Liver (tissue), 3 donors: ENCODE measurements around the gene FREM2.

Experiments used
- ATF3 ChIP-seq: IDR thresholded peaks from 2 replicates; pipeline ENCODE4 v1.6.1; 2016; ENCODE audit warnings: antibody characterized with exemption
- CTCF ChIP-seq: fragments of 150-350 bp; IDR thresholded peaks from 2 replicates; pipeline ENCODE4 v1.5.1; 2017; ENCODE audit warnings: improper control_type of control experiment, low read depth, low read length; ENCODE audit not compliant: missing input control
- EGR1 ChIP-seq, 2 donors: IDR thresholded peaks; 2 replicates each; pipeline ENCODE4 v1.6.1; 2016 to 2018; ENCODE audit warnings: antibody characterized with exemption in 2 of 2, low read depth in 2 of 2
- FOXA1 ChIP-seq: IDR thresholded peaks from 2 replicates; pipeline ENCODE4 v1.6.1; 2016; ENCODE audit warnings: antibody characterized with exemption
- GABPA ChIP-seq, 2 donors: IDR thresholded peaks in 1 of 2; conservative IDR thresholded peaks in 1 of 2; 2 replicates each; pipeline ENCODE4 v1.6.1; 2016; ENCODE audit warnings: antibody characterized with exemption in 2 of 2, mild to moderate bottlenecking in 1 of 2, moderate library complexity in 1 of 2
- HNF4A ChIP-seq, 2 donors: conservative IDR thresholded peaks; 2 replicates each; pipeline ENCODE4 v1.6.1; 2016; ENCODE audit warnings: antibody characterized with exemption in 2 of 2, mild to moderate bottlenecking in 2 of 2
- MAX ChIP-seq: IDR thresholded peaks from 2 replicates; pipeline ENCODE4 v1.6.1; 2016; ENCODE audit warnings: antibody characterized with exemption
- RAD21 ChIP-seq, 2 donors: IDR thresholded peaks; 2 replicates each; pipeline ENCODE4 v1.6.1; 2016; ENCODE audit warnings: antibody characterized with exemption in 2 of 2, mild to moderate bottlenecking in 2 of 2
- REST ChIP-seq: IDR thresholded peaks from 2 replicates; pipeline ENCODE4 v1.6.1; 2016; ENCODE audit warnings: antibody characterized with exemption, mild to moderate bottlenecking
- SP1 ChIP-seq: IDR thresholded peaks from 2 replicates; pipeline ENCODE4 v1.6.1; 2018; ENCODE audit warnings: antibody characterized with exemption, mild to moderate bottlenecking
- TAF1 ChIP-seq: conservative IDR thresholded peaks from 2 replicates; pipeline ENCODE4 v1.6.1; 2016; ENCODE audit warnings: antibody characterized with exemption, mild to moderate bottlenecking
- YY1 ChIP-seq: IDR thresholded peaks from 2 replicates; pipeline ENCODE4 v1.6.1; 2016; ENCODE audit warnings: antibody characterized with exemption, mild to moderate bottlenecking
- ZBTB33 ChIP-seq: IDR thresholded peaks from 2 replicates; pipeline ENCODE4 v1.6.1; 2016; ENCODE audit warnings: antibody characterized with exemption
- donor health status: healthy.
- donor health status: healthy.

GRCh38 chr13:38804061-38804460, 117.2 kb downstream of the FREM2 start:
- TF ChIP-seq CTCF: no peak
- no peak for TF ChIP-seq EGR1 (IDR thresholded peaks at IDR 0.05; ENCODE audit: low read depth in 2 of 2)
- TF ChIP-seq YY1: no peak
- no peak for TF ChIP-seq TAF1
- no peak for TF ChIP-seq HNF4A (conservative IDR thresholded peaks at IDR 0.05)
- no peak for TF ChIP-seq GABPA (IDR thresholded peaks at IDR 0.05 in 1 of 2, conservative IDR thresholded peaks at IDR 0.05 in 1 of 2)
- TF ChIP-seq SP1: no peak
- TF ChIP-seq RAD21 (IDR thresholded peaks at IDR 0.05): no peak
- no peak for TF ChIP-seq ATF3
- TF ChIP-seq FOXA1: no peak
- no peak for TF ChIP-seq MAX
- no peak for TF ChIP-seq REST
- no peak for TF ChIP-seq ZBTB33
